Activated CD8-positive, alpha-beta T cell treated with anti-CD3 and anti-CD28 coated beads for 36 hours (primary cell): Measurements from ENCODE around the gene SPATA19. TPM values are rescaled to one million over a fixed set of nuclear protein-coding genes. Genes with fewer than 3 reads are reported as not detected.

Experiments
- ATAC-seq: fragments of 200-7000 bp; cut with Tn5 transposase; one replicate; pipeline ENCODE4 v1.10.0; 2021; ENCODE audit warnings: mild to moderate bottlenecking, moderate library complexity
- CTCF ChIA-PET: fragments of 350-600 bp; sonication (Branson Sonifier 250); formaldehyde crosslinking; loops from one replicate; lab custom pipeline; 2021; ENCODE audit warnings: antibody characterized with exemption; lab: Charles Lee
- POLR2A ChIA-PET: fragments of 350-600 bp; sonication (Branson Sonifier 250); formaldehyde crosslinking; loops from one replicate; lab custom pipeline; 2021; ENCODE audit warnings: antibody characterized with exemption; lab: Charles Lee
- DNase-seq: peaks from one replicate; pipeline ENCODE4 v3.0.0-alpha.2; 2020
- H3K27ac Mint-ChIP-seq: one replicate; pipeline ENCODE4 v1.8.0; 2021; ENCODE audit warnings: mild to moderate bottlenecking, mixed read lengths
- H3K27me3 Mint-ChIP-seq: one replicate; pipeline ENCODE4 v1.8.0; 2021; ENCODE audit warnings: mixed read lengths
- H3K36me3 Mint-ChIP-seq: one replicate; pipeline ENCODE4 v1.8.0; 2021; ENCODE audit warnings: low read depth, mixed read lengths
- H3K4me1 Mint-ChIP-seq: one replicate; pipeline ENCODE4 v1.8.0; 2021; ENCODE audit warnings: low read depth, mixed read lengths
- H3K4me3 Mint-ChIP-seq: one replicate; pipeline ENCODE4 v1.8.0; 2021; ENCODE audit warnings: mild to moderate bottlenecking, moderate library complexity, mixed read lengths
- H3K9me3 Mint-ChIP-seq: one replicate; pipeline ENCODE4 v1.8.0; 2021; ENCODE audit warnings: mixed read lengths
- CTCF ChIP-seq: fragments of 200-600 bp; IDR thresholded peaks from one replicate; pipeline ENCODE4 v1.8.0; 2022; ENCODE audit warnings: antibody characterized with exemption, mild to moderate bottlenecking
- intact Hi-C: fragments of 100-400 bp; cut with micrococcal nuclease; formaldehyde crosslinking; loops from one replicate; pipeline ENCODE4 v1.10.0; 2022
- total RNA-seq, 2 experiments: library from RNA; stranded (reverse); gene quantifications; one replicate each; pipeline ENCODE4 v1.2.3, GENCODE V29; 2021

Gene SPATA19
- total RNA-seq, 2 experiments from 2014 or later = not detected

DNA sequence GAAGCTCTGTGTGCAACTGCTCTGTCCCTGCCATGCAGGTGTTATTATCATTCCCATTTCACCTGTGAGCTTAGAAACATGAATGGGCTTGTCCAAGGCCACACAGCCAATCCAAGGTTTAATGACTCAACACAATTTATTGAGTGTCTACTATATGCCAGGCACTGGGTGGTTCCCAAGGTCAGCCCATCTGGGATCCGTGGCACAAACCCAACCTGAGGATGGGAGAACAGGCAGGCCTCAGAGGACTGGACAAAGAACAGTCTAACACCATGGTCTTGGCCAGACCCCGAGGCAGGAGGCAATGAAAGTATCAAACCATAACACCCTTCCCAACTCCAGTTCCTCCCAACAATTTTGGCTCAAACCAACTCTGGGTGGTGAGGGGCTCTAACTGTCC, 15.7 kb downstream of the SPATA19 start:
- H3K4me1 Mint-ChIP-seq = no peaks in the 10 kb centered on the region
- TF ChIP-seq CTCF = no peak
- no peaks in the 10 kb centered on the region for H3K27me3 Mint-ChIP-seq
- H3K4me3 Mint-ChIP-seq = no peak overlapping the region
- H3K9me3 Mint-ChIP-seq = no peaks in the 10 kb centered on the region
- intact Hi-C loops = no loop called here
- ChIA-PET CTCF (interaction anchor here (0.6 kb wide), 1 partner anchor 117 kb away, joined by 3 read pairs; no protein-coding TSS in a partner anchor), POLR2A (interaction anchor here (0.7 kb wide), 1 partner anchor 114 kb away, joined by 3 read pairs; no protein-coding TSS in a partner anchor)
- ATAC-seq (no peak), DNase-seq (no peak)
- no peaks in the 10 kb centered on the region for H3K36me3 Mint-ChIP-seq
- no peak overlapping the region for H3K27ac Mint-ChIP-seq

GRCh38 chr11:133828871-133829270, 16.4 kb downstream of the SPATA19 start:
- no peak for ATAC-seq
- POLR2A ChIA-PET = no interaction called here
- no peak for TF ChIP-seq CTCF
- Mint-ChIP-seq H3K4me3 (no peak overlapping the region), H3K27ac (no peak overlapping the region), H3K9me3 (no peaks in the 10 kb centered on the region), H3K4me1 (no peaks in the 10 kb centered on the region), H3K36me3 (no peaks in the 10 kb centered on the region), H3K27me3 (no peaks in the 10 kb centered on the region)
- DNase-seq = no peak
- intact Hi-C loops = no loop called here
- CTCF ChIA-PET = interaction anchor here (0.6 kb wide), 1 partner anchor 116 kb away, joined by 3 read pairs; no protein-coding TSS in a partner anchor

DNA sequence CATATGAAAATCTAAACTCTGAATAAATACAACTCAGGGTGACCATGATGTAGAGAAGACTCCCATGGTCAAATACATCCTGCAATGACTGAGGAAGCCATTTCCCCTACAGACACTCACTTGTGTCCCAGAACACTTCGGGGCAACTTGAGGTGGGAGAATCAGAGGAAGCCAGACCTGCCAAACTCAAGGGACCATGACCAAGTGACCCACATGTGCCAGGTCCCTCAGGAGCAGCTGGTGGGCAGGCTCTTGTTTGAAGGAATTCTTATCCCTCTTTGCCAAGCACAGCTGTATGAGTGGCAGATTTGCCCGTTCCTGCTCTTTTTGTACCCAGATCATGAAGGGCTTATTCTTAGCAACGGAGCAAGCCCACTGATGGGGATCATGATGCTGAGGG, 17.8 kb downstream of the SPATA19 start:
- no peak for DNase-seq
- Mint-ChIP-seq H3K4me3 (no peak overlapping the region), H3K9me3 (no peaks in the 10 kb centered on the region), H3K4me1 (no peaks in the 10 kb centered on the region), H3K27ac (no peak overlapping the region), H3K36me3 (no peaks in the 10 kb centered on the region), H3K27me3 (no peaks in the 10 kb centered on the region)
- intact Hi-C loops = no loop called here
- no peak for TF ChIP-seq CTCF
- POLR2A ChIA-PET = no interaction called here
- CTCF ChIA-PET = interaction anchor here (0.9 kb wide), 1 partner anchor 749 kb away, joined by 3 read pairs; no protein-coding TSS in a partner anchor
- no peak for ATAC-seq

- ChIA-PET POLR2A (no interaction called here), CTCF (interaction anchor here (1.6 kb wide), 1 partner anchor 692 kb away, joined by 3 read pairs; no protein-coding TSS in a partner anchor)
- Mint-ChIP-seq H3K4me1 (no peaks in the 10 kb centered on the region), H3K27me3 (no peaks in the 10 kb centered on the region), H3K9me3 (no peaks in the 10 kb centered on the region), H3K27ac (no peak overlapping the region), H3K4me3 (no peak overlapping the region), H3K36me3 (no peaks in the 10 kb centered on the region)
- no peak for ATAC-seq
- intact Hi-C loops = no loop called here
- DNase-seq = no peak
- no peak for TF ChIP-seq CTCF
Measured at GRCh38 chr11:133826866-133827265, 18.4 kb downstream of the SPATA19 start.

GRCh38 chr11:133825666-133826065, 19.6 kb downstream of the SPATA19 start:
- H3K4me3 Mint-ChIP-seq = no peak overlapping the region
- no peaks in the 10 kb centered on the region for H3K36me3 Mint-ChIP-seq
- no peaks in the 10 kb centered on the region for H3K9me3 Mint-ChIP-seq
- CTCF ChIA-PET = interaction anchor here (1.6 kb wide), 1 partner anchor 691 kb away, joined by 3 read pairs; no protein-coding TSS in a partner anchor
- intact Hi-C loops = no loop called here
- TF ChIP-seq CTCF = no peak
- no peak for ATAC-seq
- no peaks in the 10 kb centered on the region for H3K27me3 Mint-ChIP-seq
- H3K4me1 Mint-ChIP-seq = no peaks in the 10 kb centered on the region
- no peak overlapping the region for H3K27ac Mint-ChIP-seq
- no peak for DNase-seq
- POLR2A ChIA-PET = no interaction called here
